Measurements from ENCODE around the gene PIP5K1C.
A peak's percentile ranks its signal among the peaks of the same experiment; 100 is the strongest.

PIP5K1C gene

GRCh38 chr19:3708207-3708931 is 8.1 kb upstream of the PIP5K1C start, which contains the start of gene TJP3:
TJP3 (plus strand) TSS chr19:3708384; CDS start chr19:3728433, 20,049 bp downstream.
- DNase-seq (ENCODE audit: insufficient read length, low spot score) (no peak), FAIRE-seq (no peak)
- TF ChIP-seq CTCF (IDR thresholded peaks at IDR 0.05; ENCODE audit: insufficient read depth, missing control alignments), result no peak

- DNase-seq (ENCODE audit: insufficient read length, low spot score), result no peak
- FAIRE-seq, result no peak
- TF ChIP-seq CTCF (IDR thresholded peaks at IDR 0.05; ENCODE audit: insufficient read depth, missing control alignments), result no peak
Observed at GRCh38 chr19:3707868-3708206, 7.6 kb upstream of the PIP5K1C start.

GRCh38 chr19:3701200-3701599 is 932 bp upstream of the PIP5K1C start:
- no peak for TF ChIP-seq CTCF (IDR thresholded peaks at IDR 0.05; ENCODE audit: insufficient read depth, missing control alignments)
- DNase-seq (ENCODE audit: insufficient read length, low spot score) (no peak), FAIRE-seq (peak; percentile 69)

- DNase-seq (ENCODE audit: insufficient read length, low spot score), result no peak
- FAIRE-seq, result no peak
- no peak for TF ChIP-seq CTCF (IDR thresholded peaks at IDR 0.05; ENCODE audit: insufficient read depth, missing control alignments)
Observed at GRCh38 chr19:3699741-3700241, 477 bp downstream of the PIP5K1C start.

- DNase-seq (ENCODE audit: insufficient read length, low spot score), result no peak
- FAIRE-seq, result no peak
- no peak for TF ChIP-seq CTCF (IDR thresholded peaks at IDR 0.05; ENCODE audit: insufficient read depth, missing control alignments)
Observed at GRCh38 chr19:3698974-3699740, 1.1 kb downstream of the PIP5K1C start.

- FAIRE-seq (no peak), DNase-seq (ENCODE audit: insufficient read length, low spot score) (no peak)
- no peak for TF ChIP-seq CTCF (IDR thresholded peaks at IDR 0.05; ENCODE audit: insufficient read depth, missing control alignments)
Observed at GRCh38 chr19:3698386-3698950, 1.8 kb downstream of the PIP5K1C start.

Measured in D721Med (cell line).